Caco-2 (cell line): Measurements from ENCODE around the gene INPP5E. TPM values are rescaled to one million over a fixed set of nuclear protein-coding genes. Genes with fewer than 3 reads are reported as not detected.

ENCODE experiments used
- BruUV-seq: library from RNA; stranded (reverse); fragments of 400-500 nt; replicated peaks from 2 replicates; lab custom pipeline; 2021; lab: Mats Ljungman, UMichigan
- CTCF ChIA-PET: fragments of 300-600 bp; sonication (Branson Sonifier 250); formaldehyde crosslinking; loops from one replicate; lab custom pipeline; 2022; ENCODE audit warnings: antibody characterized with exemption; lab: Charles Lee
- POLR2A ChIA-PET: fragments of 300-600 bp; sonication (Branson Sonifier 250); formaldehyde crosslinking; loops from one replicate; lab custom pipeline; 2022; ENCODE audit warnings: antibody characterized with exemption; lab: Charles Lee
- DNase-seq, 2 experiments: peaks; one replicate each; pipeline versions ENCODE4 v3.0.0 to v3.0.0-alpha.2; 2020 to 2022
- H3K27me3 ChIP-seq: replicated peaks from 2 replicates; pipeline ENCODE4 v1.6.0; 2011; ENCODE audit warnings: low read length; ENCODE audit not compliant: control insufficient read depth, insufficient read depth
- H3K36me3 ChIP-seq: 2 replicates; pipeline ENCODE4 v1.5.1; 2011; ENCODE audit warnings: low read length; ENCODE audit not compliant: control insufficient read depth, insufficient read depth
- H3K4me1 ChIP-seq: fragments of 250-450 bp; sonication (Bioruptor Pico); 2 replicates; pipeline ENCODE4 v1.5.1; 2020; ENCODE audit warnings: mild to moderate bottlenecking
- H3K4me3 ChIP-seq: 2 replicates; pipeline ENCODE4 v1.5.1; 2011; ENCODE audit warnings: low read depth, mild to moderate bottlenecking, control low read depth, low read length
- H3K9me3 ChIP-seq: fragments of 250-450 bp; sonication (Bioruptor Pico); 2 replicates; pipeline ENCODE4 v1.5.1; 2020; ENCODE audit warnings: mild to moderate bottlenecking, moderate library complexity
- H3K27ac Mint-ChIP-seq: one replicate; pipeline ENCODE4 v1.8.0; 2022; ENCODE audit warnings: mixed read lengths; ENCODE audit not compliant: unreplicated experiment
- H3K27me3 Mint-ChIP-seq: one replicate; pipeline ENCODE4 v1.8.0; 2022; ENCODE audit warnings: mixed read lengths; ENCODE audit not compliant: insufficient read depth, unreplicated experiment
- H3K36me3 Mint-ChIP-seq: one replicate; pipeline ENCODE4 v1.8.0; 2022; ENCODE audit warnings: mild to moderate bottlenecking, mixed read lengths; ENCODE audit not compliant: insufficient read depth, unreplicated experiment
- H3K4me1 Mint-ChIP-seq: one replicate; pipeline ENCODE4 v1.8.0; 2022; ENCODE audit warnings: low read depth, mixed read lengths; ENCODE audit not compliant: unreplicated experiment
- H3K4me3 Mint-ChIP-seq: one replicate; pipeline ENCODE4 v1.8.0; 2022; ENCODE audit warnings: mild to moderate bottlenecking, moderate library complexity, mixed read lengths; ENCODE audit not compliant: unreplicated experiment
- H3K9me3 Mint-ChIP-seq: one replicate; pipeline ENCODE4 v1.8.0; 2022; ENCODE audit warnings: mixed read lengths; ENCODE audit not compliant: unreplicated experiment
- intact Hi-C: fragments of 100-400 bp; cut with micrococcal nuclease; formaldehyde crosslinking; loops from one replicate; pipeline ENCODE4 v1.10.0; 2022; ENCODE audit not compliant: unreplicated experiment
- total RNA-seq: library from RNA; stranded (reverse); gene quantifications from 2 replicates; pipeline ENCODE4 v1.2.3, GENCODE V29; 2022
- TF ChIP-seq, protein P1 (sequence below), 2 experiments: fragments of 200-600 bp in 1 of 2; IDR thresholded peaks; 1 replicate in 1 of 2; 2 replicates in 1 of 2; pipeline versions ENCODE4 v1.5.1 to v1.8.0; 2011 to 2022; ENCODE audit warnings: antibody characterized with exemption in 1 of 2, control low read depth in 1 of 2, inconsistent platforms in 1 of 2, low read depth in 1 of 2, low read length in 1 of 2, mild to moderate bottlenecking in 1 of 2, moderate library complexity in 1 of 2; ENCODE audit not compliant: insufficient read depth in 1 of 2, severe bottlenecking in 1 of 2, unreplicated experiment in 1 of 2

The INPP5E gene
- total RNA-seq, 1 experiment from 2014 or later: 18.6 TPM

DNA sequence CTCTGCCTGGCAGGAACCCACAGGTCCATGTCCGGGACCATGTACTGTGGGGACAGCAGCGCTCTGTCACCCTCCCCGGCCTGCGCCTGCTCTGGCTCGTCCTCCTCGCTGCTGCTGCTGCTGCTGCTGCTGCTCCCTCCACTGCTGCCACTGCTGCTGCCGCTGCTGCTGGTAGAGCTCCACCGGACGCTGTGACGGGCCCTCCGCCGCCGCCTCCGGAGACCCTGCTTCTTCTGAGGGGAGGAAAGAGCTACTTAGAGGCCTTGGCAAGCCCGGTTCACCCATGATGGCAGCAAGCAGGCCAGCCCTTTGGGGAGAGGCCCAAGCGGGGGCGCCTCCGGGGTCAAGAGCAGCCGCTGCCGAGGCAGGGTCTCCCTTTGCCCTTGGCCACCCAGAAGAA is 56.2 kb downstream of the INPP5E start:
- TF ChIP-seq, protein P1, sequence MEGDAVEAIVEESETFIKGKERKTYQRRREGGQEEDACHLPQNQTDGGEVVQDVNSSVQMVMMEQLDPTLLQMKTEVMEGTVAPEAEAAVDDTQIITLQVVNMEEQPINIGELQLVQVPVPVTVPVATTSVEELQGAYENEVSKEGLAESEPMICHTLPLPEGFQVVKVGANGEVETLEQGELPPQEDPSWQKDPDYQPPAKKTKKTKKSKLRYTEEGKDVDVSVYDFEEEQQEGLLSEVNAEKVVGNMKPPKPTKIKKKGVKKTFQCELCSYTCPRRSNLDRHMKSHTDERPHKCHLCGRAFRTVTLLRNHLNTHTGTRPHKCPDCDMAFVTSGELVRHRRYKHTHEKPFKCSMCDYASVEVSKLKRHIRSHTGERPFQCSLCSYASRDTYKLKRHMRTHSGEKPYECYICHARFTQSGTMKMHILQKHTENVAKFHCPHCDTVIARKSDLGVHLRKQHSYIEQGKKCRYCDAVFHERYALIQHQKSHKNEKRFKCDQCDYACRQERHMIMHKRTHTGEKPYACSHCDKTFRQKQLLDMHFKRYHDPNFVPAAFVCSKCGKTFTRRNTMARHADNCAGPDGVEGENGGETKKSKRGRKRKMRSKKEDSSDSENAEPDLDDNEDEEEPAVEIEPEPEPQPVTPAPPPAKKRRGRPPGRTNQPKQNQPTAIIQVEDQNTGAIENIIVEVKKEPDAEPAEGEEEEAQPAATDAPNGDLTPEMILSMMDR (IDR thresholded peaks at IDR 0.05; ENCODE audit: insufficient read depth in 1 of 2, low read depth in 1 of 2, low read length in 1 of 2, severe bottlenecking in 1 of 2, unreplicated experiment in 1 of 2): no peak
- Mint-ChIP-seq H3K9me3 (no peaks in the 10 kb centered on the region), H3K27me3 (no peaks in the 10 kb centered on the region), H3K4me1 (no peaks in the 10 kb centered on the region), H3K27ac (no peak overlapping the region), H3K4me3 (no peak overlapping the region), H3K36me3 (peaks cover 46% of the 10 kb centered on the region)
- H3K27me3 ChIP-seq: no peaks in the 10 kb centered on the region
- H3K4me1 ChIP-seq: no peaks in the 10 kb centered on the region
- no TSS peak for BruUV-seq
- ChIA-PET POLR2A (no interaction called here), CTCF (interaction anchor here (0.7 kb wide), 1 partner anchor 36 kb away, joined by 7 read pairs; no protein-coding TSS in a partner anchor)
- H3K4me3 ChIP-seq: no peak overlapping the region
- intact Hi-C loops: no loop called here
- H3K36me3 ChIP-seq: peaks cover 1% of the 10 kb centered on the region; the same call in 1 of the 2 replicates
- no peaks in the 10 kb centered on the region for H3K9me3 ChIP-seq
- DNase-seq: no peak

DNA sequence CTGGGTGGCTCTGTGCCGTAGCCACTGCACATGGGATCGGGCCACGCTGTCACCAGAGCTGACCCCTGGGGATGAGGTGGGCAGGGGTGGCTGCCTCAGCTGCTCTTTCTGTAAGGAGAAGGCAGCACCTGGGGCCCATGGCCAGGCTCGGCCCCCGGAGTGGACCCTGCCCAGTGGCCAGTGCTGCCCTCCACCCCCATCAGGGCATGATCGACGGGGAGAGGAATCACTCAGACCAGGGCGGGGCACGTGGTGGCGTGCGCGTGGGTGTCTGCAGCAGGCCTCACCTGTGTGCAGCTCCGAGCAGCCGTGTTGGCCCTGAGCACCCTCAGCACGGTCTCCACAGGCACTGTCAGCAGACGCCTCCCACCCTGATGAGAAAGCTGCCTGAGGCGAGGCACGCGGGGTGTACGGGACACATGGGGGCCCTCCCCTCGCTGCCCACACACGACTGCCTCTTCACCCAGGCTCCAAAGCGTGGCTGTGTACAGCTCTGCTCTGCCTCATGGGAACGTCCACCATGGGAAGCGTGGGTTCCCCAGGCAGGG is 57.6 kb downstream of the INPP5E start:
- H3K9me3 Mint-ChIP-seq: no peaks in the 10 kb centered on the region
- CTCF ChIA-PET: no interaction called here
- H3K36me3 ChIP-seq: peaks cover 1% of the 10 kb centered on the region; the same call in 1 of the 2 replicates

DNA sequence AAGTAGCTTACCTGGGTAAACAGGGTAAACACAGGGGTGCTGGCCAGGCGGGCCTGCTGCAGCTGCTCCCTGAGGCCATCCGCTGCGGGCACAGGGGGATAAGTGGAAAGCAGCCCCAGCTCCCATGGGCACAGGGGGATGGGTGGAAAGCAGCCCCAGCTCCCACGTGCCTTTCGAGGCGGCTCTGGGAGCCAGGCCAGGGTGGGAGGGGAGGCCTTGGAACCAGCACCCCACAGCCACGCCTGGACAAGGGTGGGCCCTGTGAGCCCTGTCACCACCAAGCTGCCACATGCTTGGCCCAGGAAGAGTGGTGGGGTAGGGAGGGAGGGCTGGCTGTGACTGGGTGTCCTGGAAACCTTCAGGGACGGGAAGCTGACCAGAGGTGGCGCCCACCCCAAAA is 58.3 kb downstream of the INPP5E start:
- H3K36me3 Mint-ChIP-seq: peaks cover 38% of the 10 kb centered on the region
- no peak for DNase-seq
- H3K27me3 Mint-ChIP-seq: no peaks in the 10 kb centered on the region
- H3K9me3 ChIP-seq: no peaks in the 10 kb centered on the region
- no peaks in the 10 kb centered on the region for H3K9me3 Mint-ChIP-seq
- TF ChIP-seq, protein P1 (IDR thresholded peaks at IDR 0.05; ENCODE audit: insufficient read depth in 1 of 2, low read depth in 1 of 2, low read length in 1 of 2, severe bottlenecking in 1 of 2, unreplicated experiment in 1 of 2): no peak
- H3K4me3 Mint-ChIP-seq: no peak overlapping the region
- intact Hi-C loops: no loop called here
- peaks cover 1% of the 10 kb centered on the region; the same call in 1 of the 2 replicates for H3K36me3 ChIP-seq
- ChIA-PET CTCF (interaction anchor here (0.6 to 0.7 kb wide), 2 partner anchors 600 to 781 kb away, joined by 3 to 4 read pairs; no protein-coding TSS in a partner anchor), POLR2A (no interaction called here)
- H3K4me1 Mint-ChIP-seq: no peaks in the 10 kb centered on the region
- H3K4me1 ChIP-seq: no peaks in the 10 kb centered on the region
- H3K27ac Mint-ChIP-seq: no peak overlapping the region
- H3K4me3 ChIP-seq: no peak overlapping the region
- no peaks in the 10 kb centered on the region for H3K27me3 ChIP-seq
- no TSS peak for BruUV-seq

More for the DNA sequence above, 57.6 kb downstream of the INPP5E start:
- POLR2A ChIA-PET: interaction anchor here (0.5 kb wide), 1 partner anchor 61 kb away, joined by 3 read pairs; no protein-coding TSS in a partner anchor
- TF ChIP-seq, protein P1 (IDR thresholded peaks at IDR 0.05; ENCODE audit: insufficient read depth in 1 of 2, low read depth in 1 of 2, low read length in 1 of 2, severe bottlenecking in 1 of 2, unreplicated experiment in 1 of 2): no peak
- Histone ChIP-seq H3K27me3 (no peaks in the 10 kb centered on the region), H3K4me1 (no peaks in the 10 kb centered on the region), H3K9me3 (no peaks in the 10 kb centered on the region), H3K4me3 (no peak overlapping the region)
- no peak overlapping the region for H3K27ac Mint-ChIP-seq
- intact Hi-C loops: no loop called here
- peaks cover 39% of the 10 kb centered on the region for H3K36me3 Mint-ChIP-seq
- DNase-seq: no peak
- H3K4me3 Mint-ChIP-seq: no peak overlapping the region
- H3K27me3 Mint-ChIP-seq: no peaks in the 10 kb centered on the region
- BruUV-seq: no TSS peak
- no peaks in the 10 kb centered on the region for H3K4me1 Mint-ChIP-seq
